ENCODE measurements around the gene GPATCH4.
A peak's percentile ranks its signal among the peaks of the same experiment; 100 is the strongest.
"Not testable (repeated sequence)": the region's sequence is repeated elsewhere in the genome, so short reads cannot be mapped to it uniquely, and the experiment has no call there.

The GPATCH4 gene

DNA sequence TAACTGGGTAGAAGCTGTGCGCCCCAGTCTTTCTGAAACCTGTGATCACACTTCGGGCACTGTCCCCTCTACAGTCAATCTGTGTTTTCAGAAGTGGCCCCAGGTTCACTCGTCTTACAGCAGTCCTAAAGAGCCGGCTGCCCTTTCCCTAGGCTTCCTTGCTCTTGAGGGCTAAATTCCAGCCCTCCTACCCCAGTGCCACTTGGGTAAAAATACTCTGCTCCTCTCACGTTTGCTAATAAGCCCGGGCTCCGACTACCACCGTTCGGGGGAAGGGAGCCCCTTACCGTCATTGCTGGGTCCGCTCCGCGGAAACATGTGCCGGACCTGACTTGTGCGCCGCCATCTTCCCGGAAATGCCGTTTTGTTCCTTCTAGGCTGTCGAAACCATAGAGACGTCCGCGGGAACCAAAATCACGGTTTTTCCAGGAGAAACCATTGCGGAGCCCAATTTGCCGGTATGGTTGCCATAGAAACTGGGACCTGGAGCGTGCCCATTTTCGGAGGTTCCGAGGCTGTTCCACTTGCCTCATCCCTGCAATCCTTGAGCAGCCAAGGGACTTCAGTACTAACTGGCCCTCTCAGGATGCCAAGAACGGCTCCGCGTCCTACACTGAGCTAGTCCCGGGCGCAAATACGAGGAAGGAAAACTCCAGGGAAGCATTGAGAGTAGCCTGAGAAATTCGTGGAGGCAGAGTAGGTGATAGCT, at the start of gene GPATCH4:
GPATCH4 (minus strand) TSS at position 358 of the 709 bp plus-strand sequence.
- DNase-seq (ENCODE audit: low read depth), result peak; percentile 86

DNA sequence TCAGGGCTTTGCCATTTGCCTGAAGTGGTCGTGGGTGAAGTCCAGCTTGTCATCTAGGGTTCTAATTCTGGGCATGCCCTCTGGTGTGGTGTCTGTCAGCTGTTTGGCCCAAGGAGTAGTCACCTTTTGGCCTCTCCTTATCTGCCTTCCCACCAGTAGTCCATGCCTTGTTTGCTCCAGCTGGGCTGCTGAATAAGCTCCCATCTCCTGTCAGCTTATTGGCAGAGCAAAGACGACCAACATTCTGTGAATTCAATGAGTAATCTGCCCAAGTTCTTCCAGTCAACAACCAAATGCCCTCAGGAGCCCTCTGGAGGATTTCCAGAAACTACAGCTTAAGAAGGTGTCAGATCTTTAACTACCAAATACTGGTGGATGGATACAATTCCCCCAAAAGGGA, 47.7 kb upstream of the GPATCH4 start:
- DNase-seq (ENCODE audit: low read depth), result peak; percentile 7

DNA sequence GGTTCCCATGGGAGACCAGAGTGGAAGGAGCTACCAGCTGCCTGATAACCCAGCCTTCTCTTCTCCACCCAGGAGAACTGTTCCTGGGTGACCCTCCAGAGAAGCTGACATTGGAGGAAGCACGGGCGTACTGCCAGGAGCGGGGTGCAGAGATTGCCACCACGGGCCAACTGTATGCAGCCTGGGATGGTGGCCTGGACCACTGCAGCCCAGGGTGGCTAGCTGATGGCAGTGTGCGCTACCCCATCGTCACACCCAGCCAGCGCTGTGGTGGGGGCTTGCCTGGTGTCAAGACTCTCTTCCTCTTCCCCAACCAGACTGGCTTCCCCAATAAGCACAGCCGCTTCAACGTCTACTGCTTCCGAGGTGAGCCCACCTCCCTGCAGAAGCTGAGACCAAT, 47.2 kb upstream of the GPATCH4 start:
- DNase-seq (ENCODE audit: low read depth), result no peak

DNA sequence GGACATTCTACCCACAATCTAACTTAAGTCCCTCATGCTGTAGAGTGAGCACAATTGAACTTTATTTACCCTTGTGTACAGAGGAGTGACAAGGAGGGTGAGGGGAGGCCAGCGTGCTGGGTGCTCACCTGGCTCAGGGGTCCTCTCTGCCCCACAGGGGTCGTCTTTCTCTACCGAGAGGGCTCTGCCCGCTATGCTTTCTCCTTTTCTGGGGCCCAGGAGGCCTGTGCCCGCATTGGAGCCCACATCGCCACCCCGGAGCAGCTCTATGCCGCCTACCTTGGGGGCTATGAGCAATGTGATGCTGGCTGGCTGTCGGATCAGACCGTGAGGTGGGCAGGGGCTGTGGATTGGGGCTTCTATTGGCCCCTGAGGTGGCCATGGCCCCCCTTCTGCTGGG, 46.1 kb upstream of the GPATCH4 start:
- no peak for DNase-seq (ENCODE audit: low read depth)

DNA sequence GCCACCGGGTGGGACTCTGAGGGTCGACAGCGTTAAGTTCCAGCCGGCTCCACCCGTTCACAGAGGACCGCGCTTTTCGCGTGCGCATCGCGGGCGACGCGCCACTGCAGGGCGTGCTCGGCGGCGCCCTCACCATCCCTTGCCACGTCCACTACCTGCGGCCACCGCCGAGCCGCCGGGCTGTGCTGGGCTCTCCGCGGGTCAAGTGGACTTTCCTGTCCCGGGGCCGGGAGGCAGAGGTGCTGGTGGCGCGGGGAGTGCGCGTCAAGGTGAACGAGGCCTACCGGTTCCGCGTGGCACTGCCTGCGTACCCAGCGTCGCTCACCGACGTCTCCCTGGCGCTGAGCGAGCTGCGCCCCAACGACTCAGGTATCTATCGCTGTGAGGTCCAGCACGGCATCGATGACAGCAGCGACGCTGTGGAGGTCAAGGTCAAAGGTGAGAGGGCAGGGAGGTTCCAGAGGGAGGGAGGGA, 45.5 kb upstream of the GPATCH4 start:
- DNase-seq (ENCODE audit: low read depth), result no peak

DNA sequence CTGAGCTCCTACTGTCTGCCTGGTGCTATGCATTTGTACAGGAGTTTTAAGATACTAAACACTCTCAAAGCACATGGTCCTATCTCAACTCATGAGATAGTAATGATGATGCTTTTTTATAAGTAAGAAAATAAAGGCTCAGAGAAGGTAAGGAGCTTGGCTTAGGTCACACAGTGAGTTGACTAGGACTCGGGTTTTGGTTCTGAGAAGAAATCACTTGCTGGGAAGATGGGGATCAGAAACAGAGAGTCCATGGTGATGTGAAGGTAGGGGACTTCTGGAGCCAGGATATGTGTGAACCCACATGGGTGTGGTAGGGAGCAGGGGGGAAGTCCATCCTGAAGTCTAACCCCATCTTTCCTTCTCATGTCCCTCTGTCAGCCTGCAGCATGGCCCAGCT, 44.4 kb upstream of the GPATCH4 start:
- DNase-seq (ENCODE audit: low read depth), result no peak

DNA sequence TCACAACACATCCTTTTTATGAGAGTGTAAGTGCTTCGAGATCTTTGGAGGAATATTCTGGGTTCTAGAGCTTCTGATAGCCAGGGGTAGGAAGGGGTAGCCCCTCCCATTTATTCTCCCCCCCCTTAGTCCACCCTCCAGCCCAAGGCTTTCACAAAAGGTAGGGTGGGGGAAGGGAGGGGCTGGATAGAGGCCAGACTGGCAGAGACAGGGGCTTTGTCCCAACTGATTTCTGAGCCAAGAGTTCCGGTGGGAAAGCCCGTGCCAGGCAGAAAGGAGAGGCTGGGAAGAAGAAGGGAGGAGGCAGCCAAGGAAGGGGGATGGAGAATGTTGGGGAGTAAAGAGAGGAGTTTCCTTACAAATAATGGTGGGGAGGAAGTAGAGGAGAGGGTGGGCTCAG, 43.8 kb upstream of the GPATCH4 start:
- DNase-seq (ENCODE audit: low read depth), result no peak

DNA sequence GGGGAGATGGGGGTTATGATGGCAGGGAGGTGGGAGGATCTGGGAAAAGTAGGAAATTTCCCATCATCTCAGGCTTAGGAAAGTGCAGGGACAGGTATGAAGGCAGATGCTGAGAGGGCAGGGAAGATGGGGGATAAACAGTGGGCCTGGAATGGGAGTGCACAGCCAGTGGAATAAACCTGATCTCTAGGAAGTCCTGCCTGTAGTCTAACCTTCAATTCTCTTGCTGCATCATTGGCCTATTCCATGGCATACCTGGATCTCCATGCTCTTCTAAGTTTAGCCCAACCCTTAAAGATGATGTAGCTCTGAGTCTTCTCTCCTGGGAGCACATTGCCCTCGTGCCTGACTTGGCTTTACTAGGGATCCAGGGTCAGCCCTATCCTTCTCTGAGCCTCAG, 43.4 kb upstream of the GPATCH4 start:
- no peak for DNase-seq (ENCODE audit: low read depth)

DNA sequence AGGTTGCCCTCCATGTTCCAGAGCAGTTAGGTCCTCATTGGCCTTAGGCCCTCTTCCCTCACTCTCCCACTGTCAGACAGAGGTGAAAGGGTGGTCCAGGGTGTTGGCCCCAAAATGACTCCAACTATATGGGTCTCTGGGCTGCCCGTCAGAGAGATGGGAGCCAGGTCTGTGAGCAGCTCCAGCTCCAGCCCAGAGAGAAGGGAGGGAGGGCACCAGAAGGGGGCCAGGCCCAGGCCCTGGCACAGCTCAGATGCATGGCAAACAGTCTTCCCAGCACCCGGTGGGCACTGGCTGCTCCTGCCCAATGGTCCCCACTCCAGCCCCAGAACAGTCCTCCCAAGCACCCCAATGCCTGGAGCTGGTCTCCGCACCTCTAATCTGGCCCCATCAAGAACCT, 42.9 kb upstream of the GPATCH4 start:
- DNase-seq (ENCODE audit: low read depth), result no peak

DNA sequence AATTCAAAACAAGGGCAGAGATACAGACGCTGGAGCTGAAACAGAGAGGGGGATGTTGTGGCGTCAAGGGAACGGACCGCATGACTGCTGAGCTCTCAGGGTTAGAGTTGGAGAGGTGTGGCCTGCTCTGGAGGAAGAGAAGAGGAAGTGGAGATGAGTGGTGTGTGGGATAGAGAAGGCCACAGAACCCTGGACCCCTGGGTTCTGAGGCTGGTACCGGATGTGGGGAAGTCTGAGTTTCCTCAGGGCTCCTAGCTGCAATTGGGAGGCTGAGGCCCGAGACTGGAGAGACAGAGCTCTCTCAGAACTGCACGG, 42.5 kb upstream of the GPATCH4 start:
- DNase-seq (ENCODE audit: low read depth), result no peak

DNA sequence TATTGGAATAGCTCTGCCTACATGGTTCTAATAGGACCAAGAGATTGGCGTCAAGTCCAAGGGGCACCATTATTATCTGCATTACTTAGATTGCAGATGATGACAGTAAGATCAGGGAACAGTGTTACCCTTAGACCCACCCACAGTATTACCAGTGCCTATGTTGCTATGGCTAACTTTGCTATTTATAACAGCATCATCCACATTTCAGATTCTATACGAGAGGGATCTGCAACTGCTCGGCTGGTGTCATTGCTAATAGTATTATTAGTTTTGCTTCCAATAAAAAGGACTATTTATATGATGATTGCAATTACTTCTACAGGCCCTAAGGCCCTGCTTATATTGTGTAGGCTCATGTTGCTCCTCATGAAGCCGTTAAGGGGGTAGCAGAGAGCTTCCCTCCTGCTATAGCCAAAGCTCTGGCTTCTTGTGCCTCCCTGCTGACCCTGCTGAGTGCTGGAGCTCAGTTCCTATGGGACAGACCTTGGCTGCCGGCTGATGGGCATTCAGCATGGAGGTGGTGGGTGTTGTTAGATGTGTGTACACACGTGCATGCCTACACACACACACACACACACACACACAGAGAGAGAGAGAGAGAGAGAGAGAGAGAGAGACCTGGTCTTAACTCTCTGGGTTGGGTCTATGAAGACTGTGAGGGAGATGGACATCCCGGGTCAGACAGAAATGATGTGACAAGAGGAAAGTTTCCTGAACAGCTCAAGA, 41.9 kb upstream of the GPATCH4 start:
- no peak for DNase-seq (ENCODE audit: low read depth)

DNA sequence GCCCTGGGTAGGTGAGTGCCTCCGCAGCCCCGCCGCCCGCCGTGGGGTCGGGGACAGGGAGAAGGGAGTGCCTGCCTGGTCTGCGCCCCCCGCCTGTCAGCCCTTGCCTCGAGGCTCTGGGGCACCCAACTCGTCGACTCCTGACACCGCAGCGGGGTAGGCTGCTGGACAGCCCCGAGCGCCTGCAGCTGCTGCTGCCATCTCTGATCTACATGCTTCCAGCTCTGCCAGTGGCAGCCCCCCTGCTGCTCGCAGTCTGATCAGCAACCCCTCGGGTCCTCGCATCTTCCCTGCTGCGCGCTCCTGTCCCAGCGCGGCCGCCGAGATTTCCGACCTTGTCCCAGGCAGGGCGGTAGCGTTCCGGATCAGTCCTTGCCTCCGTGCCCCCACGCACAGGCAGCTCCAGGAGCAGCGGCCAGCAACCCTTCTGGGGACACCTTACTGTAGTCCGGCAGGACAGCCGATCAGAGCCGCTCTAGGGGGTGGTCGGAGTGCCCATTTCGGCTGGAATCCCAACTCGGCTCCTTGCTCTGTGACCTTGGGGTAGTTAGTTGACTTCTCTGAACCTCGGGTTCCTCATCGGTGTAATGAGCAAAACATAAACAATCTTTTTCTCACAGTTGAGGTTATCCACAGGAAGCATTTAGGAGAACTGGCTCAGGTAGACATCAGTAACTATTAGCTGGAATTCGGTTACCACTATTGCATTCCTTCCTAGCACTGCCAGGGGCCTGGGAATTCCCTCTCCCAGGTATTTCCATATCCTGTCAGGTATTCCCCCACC, 41.2 kb upstream of the GPATCH4 start:
- DNase-seq (ENCODE audit: low read depth), result no peak

DNA sequence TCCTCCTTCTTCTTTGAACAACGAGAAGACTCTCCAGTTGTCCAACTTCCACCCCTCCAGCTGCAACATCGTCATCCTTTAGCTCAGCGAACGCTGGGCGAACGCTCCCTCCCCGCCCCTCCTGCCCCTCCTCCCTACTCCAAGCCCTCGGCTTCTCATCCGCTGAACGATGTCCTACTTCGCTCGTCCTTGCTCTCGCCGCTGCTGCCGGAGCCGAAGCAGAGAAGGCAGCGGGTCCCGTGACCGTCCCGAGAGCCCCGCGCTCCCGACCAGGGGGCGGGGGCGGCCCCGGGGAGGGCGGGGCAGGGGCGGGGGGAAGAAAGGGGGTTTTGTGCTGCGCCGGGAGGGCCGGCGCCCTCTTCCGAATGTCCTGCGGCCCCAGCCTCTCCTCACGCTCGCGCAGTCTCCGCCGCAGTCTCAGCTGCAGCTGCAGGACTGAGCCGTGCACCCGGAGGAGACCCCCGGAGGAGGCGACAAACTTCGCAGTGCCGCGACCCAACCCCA, 40.5 kb upstream of the GPATCH4 start, which contains the start of gene BCAN:
BCAN (plus strand) TSS at position 357 of the 504 bp plus-strand sequence. CDS start 3,938 bp downstream, outside the sequence.
- peak; percentile 29 for DNase-seq (ENCODE audit: low read depth)

DNA sequence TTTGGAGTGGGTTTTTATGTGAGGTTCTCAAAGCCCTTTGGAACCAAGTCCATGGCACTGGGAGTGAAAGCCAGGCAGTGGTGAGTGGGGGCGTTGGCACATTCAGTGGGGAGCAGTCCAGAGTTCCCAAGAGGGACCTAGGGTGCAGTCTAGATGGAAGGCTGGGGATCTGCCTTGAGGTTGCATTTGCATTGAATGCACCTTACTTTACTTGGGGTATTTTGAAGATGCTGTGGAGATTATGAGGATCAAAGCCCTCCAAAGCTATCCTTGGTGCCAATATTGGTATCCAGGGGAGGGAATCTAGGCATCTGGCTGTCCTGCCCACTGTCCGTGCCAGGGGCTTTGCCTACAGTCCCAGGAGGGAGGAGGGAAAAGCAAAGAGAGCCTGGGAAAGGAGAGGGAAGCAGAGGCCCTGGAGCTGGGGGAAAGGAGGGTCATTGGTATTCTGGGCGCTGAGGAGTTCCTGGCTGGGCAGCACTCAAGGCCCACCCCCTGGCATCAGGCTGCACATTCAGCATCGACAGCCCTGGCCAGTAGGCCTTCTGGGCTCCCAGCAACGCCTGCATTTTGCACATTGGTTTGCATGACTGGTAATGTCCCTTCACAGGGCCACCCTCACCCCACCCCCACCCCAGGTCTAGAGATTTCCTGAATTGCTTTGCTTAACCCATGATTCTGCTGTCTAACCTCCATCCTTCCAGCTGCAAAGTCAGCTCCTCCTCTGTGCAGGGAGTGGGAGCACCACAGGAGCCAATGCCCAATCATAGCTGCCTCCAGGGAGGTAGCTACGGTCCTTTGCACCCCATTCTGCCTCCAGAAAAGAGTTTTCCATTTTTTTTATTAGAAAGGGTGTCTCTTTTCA, 39.8 kb upstream of the GPATCH4 start:
- DNase-seq (ENCODE audit: low read depth), result no peak

DNA sequence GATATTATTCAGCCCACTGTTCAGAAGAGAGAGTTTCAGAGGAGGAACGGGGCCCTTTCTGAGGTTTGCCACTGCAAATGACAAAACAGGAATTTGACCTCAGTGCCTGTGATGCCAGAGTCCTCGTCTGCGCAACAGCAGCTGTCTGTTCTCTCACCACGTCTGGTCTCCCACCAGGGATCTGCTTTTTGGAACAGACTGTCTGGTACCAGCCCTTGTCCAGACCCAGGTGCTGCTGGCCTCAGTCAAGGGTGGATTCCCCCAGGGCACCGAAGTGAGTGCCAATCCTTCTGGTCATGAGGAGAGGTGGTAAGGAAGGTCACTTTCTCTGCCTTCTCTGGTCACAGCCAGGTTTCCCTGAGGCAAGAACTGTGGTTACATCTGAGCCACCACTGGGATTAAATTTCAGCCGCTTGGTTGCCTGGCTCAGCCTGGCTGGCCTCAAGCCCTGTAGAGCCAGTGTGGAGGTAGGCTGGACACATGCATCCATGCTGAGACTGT, 38.4 kb upstream of the GPATCH4 start:
- no peak for DNase-seq (ENCODE audit: low read depth)

DNA sequence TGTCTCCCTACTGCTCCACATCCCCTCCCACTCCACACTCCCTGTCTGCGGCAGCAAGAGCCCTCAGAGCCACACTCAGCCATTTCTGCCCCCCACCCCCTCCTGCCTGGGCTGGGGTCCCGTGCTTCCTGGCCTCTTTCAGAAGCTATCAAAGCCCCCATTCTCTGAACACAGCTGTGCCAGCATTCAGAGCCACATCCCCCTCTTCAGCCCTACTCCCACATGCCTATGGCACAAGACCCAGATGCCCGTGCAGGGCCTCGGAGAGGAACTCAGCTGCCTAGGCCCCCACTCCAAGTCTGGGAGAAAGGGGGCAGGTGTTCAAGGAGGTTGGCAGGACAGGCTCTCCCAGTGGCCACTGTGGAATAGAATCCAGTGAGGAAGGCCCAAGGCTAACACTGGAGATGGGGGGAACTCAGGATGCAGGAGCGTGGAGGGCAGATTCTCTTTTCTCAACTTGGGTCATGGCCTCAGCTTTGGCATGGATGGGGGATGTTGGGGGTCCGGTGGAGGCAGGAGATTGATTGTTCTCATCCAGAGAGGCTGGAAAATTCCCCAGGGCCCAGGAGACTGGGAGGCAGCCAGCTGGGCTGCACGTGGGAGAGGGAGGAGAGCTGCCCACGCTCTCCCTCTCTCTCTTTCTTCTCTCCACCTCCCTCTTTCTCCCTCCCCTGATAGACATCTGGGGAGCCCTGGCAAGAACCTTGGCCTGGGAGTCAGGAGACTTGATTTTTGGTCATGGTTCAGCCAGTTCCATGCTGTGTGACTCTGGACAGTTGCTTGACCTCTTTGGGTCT, 37.1 kb upstream of the GPATCH4 start:
- peak; percentile 18 for DNase-seq (ENCODE audit: low read depth)

DNA sequence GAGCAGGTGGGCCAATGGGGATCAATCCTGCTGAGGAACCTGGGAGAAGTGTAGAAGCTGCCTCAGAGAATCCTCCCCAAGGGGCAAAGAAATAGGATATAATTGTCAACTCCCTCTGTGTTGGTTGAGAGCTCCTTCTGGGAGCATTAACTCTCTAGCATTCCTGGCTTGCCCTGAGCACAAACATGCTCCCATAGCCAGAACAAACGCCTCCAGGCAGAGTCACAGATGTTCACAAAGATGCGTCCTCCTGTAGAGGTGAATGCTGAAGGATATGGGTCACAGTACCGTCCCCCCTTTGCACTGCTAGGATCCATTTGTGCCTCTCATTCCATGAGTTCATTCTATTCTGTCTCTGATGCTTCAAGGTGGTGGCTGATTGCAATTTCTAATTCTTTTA, 31.1 kb upstream of the GPATCH4 start:
- no peak for DNase-seq (ENCODE audit: low read depth)

DNA sequence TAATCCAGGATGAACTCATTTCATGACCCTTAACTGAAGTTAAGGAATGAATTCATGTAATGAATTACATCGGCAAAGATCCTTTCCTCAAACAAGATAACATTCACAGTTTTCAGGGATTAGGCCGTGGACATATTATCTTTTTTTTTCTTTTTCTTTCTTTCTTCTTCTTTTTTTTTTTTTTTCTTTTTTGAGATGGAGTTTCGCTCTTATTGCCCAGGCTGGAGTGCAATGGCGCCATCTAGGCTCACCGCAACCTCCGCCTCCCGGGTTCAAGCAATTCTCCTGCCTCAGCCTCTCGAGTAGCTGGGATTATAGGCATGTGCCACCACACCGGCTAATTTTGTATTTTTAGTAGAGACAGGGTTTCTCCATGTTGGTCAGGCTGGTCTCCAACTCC, 29.9 kb upstream of the GPATCH4 start:
- not testable (repeated sequence) for DNase-seq (ENCODE audit: low read depth)

DNA sequence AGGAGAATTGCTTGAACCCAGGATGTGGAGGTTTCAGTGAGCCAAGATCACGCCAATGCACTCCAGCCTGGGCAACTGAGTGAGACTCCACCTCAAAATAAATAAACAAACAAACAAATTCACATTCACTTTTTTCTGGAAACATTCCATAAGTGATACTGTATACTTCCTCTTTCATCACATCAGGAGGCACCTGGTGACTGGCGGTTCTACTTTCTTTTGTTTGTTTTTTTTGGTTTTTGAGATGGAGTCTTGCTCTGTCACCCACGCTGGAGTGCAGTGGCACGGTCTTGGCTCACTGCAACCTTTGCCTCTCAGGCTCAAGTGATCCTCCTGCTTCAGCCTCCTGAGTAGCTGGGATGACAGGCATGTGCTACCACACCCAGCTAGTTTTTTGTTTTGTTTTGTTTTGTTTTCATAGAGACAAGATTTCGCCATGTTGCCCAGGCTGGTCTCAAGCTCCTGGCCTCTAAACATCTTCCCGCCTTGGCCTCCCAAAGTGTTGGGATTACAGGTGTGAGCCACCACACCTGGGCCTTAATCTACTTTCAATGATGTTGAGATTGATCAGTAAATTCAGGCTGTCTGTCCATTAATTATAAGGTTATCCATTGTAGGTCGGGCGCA, 28.7 kb upstream of the GPATCH4 start:
- no peak for DNase-seq (ENCODE audit: low read depth)

DNA sequence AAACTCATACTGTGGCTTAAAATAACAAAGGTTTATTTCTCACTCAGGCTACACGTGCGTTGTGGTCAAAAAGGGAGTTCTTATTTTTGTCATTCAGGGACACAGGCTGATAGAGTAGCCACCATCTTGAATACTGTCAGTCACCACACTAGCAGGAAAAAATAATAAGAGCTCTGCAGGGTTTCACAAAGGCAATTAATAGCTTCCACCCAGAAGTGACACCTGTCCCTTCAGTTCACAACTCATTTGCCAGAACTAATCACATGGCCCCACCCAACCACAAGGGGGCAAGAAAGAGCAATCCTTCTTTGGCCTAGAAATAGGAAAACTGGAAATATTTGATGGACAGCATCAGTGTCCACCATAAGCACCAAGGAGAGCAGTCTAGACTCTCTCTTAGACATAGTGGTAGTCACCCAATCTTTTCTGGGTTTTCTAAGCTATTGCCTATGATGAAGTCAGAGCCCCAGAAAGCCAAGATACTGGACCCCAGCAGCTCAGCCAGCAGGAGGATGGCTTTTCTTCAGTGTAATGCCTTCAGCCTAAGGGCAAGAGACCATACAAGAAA, 26.1 kb upstream of the GPATCH4 start:
- peak; percentile 58 for DNase-seq (ENCODE audit: low read depth)
